HCT116 (cell line): ENCODE results near the gene ACSS1.

Experiments
- EGR1 ChIP-seq: IDR thresholded peaks from 2 replicates; pipeline ENCODE4 v1.6.1; 2012; ENCODE audit warnings: low read depth
- RAD21 ChIP-seq: IDR thresholded peaks from 2 replicates; pipeline ENCODE4 v1.6.1; 2012; ENCODE audit warnings: low read depth, mild to moderate bottlenecking
- SP1 ChIP-seq: IDR thresholded peaks from 2 replicates; pipeline ENCODE4 v1.6.1; 2012; ENCODE audit warnings: low read depth
- ZNF274 ChIP-seq: fragments of 200-500 bp; sonication (Bioruptor generic); IDR thresholded peaks from 2 replicates; pipeline ENCODE4 v1.6.1; 2014; ENCODE audit warnings: mild to moderate bottlenecking, low read depth, low read length, inconsistent platforms
- TF ChIP-seq, protein P1 (sequence below), 3 experiments: fragments of 200-600 bp in 1 of 3; sonication (generic) in 1 of 3; IDR thresholded peaks in 2 of 3; conservative IDR thresholded peaks in 1 of 3; 2 replicates each; pipeline ENCODE4 v1.5.1; 2012 to 2017; ENCODE audit warnings: low read depth in 2 of 3, low read length in 2 of 3, antibody characterized with exemption in 1 of 3, borderline replicate concordance in 1 of 3, control low read depth in 1 of 3, mild to moderate bottlenecking in 1 of 3, mixed read lengths in 1 of 3, mixed run types in 1 of 3, moderate library complexity in 1 of 3; ENCODE audit not compliant: insufficient read depth in 1 of 3
- TF ChIP-seq, protein P2 (sequence below): IDR thresholded peaks from 2 replicates; pipeline ENCODE4 v1.6.1; 2012

DNA sequence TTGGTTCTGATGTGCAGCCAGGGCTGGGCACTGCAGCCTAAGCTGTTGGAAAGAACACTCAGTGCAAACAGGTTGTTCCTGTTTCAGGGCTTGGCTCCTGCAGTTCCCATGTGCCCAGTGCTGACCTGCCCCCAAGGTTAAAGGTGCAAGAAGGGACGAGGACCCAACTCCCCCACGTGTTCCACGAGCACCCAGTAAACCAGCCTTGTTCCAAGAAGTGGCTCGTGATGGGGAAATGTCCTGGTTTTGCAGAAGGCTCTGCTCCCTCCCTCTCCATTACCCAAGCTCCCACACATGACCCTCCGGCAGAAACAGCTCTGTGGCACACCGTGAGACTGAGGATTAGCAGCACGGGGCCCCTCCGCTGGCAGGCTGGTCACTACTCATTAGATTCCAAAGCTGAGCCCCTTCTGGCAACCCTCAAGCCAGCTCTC lies 9.4 kb downstream of the ACSS1 start:
- TF ChIP-seq SP1 (no peak), RAD21 (no peak), EGR1 (no peak), ZNF274 (no peak)
- TF ChIP-seq, protein P1, sequence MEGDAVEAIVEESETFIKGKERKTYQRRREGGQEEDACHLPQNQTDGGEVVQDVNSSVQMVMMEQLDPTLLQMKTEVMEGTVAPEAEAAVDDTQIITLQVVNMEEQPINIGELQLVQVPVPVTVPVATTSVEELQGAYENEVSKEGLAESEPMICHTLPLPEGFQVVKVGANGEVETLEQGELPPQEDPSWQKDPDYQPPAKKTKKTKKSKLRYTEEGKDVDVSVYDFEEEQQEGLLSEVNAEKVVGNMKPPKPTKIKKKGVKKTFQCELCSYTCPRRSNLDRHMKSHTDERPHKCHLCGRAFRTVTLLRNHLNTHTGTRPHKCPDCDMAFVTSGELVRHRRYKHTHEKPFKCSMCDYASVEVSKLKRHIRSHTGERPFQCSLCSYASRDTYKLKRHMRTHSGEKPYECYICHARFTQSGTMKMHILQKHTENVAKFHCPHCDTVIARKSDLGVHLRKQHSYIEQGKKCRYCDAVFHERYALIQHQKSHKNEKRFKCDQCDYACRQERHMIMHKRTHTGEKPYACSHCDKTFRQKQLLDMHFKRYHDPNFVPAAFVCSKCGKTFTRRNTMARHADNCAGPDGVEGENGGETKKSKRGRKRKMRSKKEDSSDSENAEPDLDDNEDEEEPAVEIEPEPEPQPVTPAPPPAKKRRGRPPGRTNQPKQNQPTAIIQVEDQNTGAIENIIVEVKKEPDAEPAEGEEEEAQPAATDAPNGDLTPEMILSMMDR (IDR thresholded peaks at IDR 0.05 in 2 of 3, conservative IDR thresholded peaks at IDR 0.05 in 1 of 3; ENCODE audit: borderline replicate concordance in 1 of 3, insufficient read depth in 1 of 3, low read depth in 2 of 3, low read length in 2 of 3): no peak
- TF ChIP-seq, protein P2, sequence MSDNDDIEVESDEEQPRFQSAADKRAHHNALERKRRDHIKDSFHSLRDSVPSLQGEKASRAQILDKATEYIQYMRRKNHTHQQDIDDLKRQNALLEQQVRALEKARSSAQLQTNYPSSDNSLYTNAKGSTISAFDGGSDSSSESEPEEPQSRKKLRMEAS: no peak
